DMS53 (cell line): Measurements from ENCODE around the gene MRPS15.
A peak's percentile ranks its signal among the peaks of the same experiment; 100 is the strongest.

Source experiments
- DNase-seq: peaks from one replicate; lab custom pipeline; 2025; lab: John Stamatoyannopoulos, UW

Gene MRPS15

DNA sequence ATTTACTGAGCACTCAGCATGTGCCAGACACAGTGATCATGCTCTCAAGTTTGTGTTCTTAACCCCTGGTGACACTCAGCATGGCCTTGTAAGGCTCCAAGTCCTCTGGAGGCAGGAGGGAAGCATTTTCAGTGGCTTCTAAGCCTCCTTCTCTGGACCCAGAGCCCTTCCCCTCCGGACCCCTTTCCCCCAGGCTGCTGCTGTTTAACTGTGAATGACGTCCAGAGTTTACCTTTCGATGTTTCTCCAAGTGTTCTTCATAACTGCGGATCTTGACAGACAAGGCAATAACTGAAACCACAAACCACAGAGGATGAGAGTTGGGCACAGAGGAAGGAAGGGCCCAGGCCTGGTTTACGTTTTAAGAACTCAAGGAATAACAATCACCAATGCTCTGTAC is 6.5 kb downstream of the MRPS15 start:
- DNase-seq, result peak; percentile 51

DNA sequence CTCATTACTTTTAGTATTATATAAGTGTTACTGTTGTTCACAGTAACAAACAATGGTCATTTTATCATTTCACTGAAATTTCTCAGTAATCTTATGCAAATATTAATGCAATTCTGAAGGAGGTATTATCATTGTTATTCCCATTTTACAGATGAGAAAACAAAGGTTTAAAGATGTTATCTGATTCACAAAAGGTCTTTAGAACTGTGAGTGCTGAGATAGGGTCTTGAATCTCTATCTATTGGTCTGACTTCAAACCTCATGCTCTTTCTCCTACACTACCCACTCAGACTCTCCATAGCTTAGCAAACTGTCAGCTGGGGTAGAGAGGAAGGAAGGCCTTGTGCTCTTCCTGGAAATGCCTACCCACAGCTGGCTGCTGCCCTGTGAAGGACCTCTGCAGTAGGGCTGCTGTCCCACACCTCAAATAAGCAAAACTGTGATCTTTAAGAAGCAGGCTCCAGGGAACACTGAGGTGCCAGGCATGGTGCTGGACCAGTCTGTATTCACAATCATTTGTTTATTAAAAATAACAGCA is 7.7 kb downstream of the MRPS15 start:
- DNase-seq, result no peak

DNA sequence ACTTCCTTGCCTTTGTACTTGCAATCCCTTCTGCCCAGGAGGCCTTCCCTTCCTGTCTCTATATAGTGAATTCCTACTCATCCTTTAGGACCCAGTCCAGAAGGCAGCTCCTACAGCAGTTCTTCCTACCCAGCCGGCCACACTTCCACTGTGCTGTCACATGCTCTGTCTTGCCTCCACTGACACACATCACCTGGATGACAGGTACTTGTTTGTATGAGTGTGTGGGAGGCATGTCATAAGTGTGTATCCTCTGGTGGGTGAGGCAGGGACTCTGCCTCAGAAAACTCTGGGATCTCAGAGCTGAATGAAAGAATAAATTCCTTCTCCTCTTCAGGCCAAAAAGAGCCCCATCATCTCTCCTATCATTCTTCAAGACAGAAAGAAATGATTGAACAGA is 8.8 kb downstream of the MRPS15 start:
- DNase-seq, result no peak

DNA sequence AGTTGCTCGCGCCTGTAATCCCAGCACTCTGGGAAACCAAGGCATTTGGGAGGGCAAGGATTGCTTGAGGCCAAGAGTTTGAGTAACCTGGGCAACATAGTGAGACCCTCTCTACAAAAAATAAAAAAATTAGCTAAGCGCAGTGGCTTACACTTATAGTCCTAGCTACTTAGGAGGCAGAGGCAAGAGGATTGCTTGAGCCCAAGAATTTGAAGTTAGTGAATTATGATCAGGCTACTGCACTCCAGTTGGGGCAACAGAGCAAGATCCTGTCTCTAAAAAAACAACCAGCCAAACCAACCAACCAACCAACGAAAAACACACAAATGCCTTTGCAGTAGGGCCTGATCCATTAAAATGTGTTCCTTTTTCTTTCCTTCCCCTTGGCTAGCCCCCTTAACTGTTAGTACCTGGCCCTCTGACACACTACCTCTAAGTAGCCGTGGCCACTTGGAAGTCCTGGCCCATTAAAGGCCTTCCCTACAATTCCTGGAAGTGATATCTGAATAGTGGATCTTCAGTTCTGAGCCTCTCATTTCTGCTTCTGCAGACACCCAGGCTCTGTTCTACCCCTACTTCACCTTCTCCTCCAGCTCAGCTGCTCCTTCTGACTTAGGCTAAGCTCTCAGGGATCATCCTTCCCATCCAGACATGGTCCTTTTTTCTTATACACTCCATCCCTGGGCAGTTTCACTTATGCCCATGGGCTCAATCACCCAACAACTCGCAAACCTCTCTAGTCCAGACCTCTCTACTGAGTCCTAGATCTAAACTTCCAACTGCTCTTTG is 10.4 kb downstream of the MRPS15 start:
- no peak for DNase-seq

DNA sequence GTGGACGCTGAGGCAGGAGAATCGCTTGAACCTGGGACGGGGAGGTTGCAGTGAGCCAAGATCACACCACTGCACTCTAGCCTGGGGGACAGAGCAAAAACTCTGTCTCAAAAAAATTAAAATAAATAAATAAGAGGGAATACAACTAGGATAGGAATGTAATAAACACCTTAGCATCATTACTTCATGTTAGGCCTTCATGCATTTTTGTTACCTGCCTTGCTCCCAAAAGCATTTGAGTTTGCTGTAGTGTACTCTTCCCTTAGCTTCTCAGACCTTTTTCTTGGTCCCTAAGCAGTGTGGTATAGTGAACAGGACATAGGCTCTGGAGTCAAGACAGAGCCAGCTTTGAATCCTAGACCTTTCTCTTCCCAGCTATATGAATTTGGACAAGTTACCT is 11.1 kb downstream of the MRPS15 start:
- DNase-seq, result no peak

DNA sequence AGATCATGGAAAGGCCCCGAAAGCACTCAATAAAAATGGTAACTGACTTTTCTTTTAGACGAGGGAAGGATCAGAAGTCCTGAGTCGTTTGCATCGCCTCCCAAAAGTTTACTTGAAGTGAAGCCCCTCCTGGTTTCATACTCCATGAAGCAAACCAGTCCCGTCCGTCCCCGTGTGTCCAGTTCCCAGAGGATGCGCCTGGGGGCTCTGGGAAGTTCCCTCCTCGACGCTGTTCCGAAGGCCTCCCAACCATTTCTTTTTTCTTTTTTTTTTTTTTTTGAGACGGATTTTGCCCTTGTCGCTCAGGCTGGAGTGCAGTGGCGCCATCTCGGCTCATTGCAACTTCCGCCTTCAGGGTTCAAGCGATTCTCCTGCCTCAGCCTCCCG is 13.3 kb downstream of the MRPS15 start:
- no peak for DNase-seq

DNA sequence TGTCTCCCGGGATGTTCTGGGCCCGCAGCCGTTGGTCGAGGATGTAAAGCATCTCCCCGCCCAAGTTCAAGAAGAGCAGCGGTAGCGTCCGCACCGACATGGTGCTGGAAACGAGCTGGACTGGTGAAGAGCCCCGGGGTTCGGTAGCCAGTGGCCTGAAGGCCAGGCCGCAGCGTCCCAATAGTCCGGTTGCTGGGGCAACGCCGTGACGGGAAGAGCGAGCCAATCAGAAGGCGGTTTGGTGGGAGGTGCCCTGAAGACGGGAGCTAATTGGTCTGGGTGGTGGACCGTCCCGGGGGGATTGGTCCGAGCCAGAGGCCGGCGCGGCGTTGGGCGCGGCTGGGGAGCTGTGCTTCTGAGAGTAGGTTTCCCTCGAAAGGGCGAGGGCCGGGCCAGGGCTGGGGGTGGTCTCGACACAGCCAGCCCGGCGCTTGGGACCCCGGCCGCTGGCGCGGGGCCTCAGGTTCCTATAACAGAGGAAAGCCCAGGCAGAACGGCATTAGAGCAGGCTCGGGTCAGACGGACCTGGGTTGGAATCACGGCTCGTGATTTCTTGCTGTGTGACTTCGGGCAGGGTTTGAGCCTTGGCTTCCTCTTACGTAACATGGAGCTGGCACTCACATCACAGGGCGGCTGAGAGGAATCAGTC is 13.8 kb downstream of the MRPS15 start, which contains the start of gene OSCP1:
TSS of gene OSCP1 (minus strand) at position 182 of the 649 bp plus-strand sequence. CDS start at position 100, 82 bp downstream.
- peak; percentile 99 for DNase-seq

DNA sequence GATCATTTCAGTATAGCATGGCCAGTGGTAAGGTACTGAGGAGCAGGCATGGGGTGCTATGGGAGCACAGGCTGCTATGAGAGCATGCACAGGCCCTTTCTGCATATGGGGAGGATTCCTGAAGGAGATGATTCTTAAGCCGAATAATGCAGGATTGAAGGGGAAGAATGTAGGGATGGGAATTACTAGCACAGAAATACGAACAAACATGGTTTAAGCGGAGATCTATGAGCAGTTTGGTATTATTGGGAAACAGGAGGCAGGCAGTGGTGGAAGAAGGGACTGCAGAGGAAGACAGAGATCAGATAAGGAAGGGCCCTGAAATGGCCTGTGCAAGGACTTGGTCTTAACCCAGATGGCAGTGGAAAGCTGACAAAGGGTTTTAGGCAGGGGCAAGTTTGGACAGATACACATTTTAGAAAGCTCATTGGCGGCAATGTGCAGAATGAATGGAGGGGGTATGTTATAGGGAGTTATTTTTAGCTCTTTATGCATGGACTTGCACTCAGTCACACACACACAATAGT is 15.6 kb downstream of the MRPS15 start:
- peak; percentile 13 for DNase-seq

DNA sequence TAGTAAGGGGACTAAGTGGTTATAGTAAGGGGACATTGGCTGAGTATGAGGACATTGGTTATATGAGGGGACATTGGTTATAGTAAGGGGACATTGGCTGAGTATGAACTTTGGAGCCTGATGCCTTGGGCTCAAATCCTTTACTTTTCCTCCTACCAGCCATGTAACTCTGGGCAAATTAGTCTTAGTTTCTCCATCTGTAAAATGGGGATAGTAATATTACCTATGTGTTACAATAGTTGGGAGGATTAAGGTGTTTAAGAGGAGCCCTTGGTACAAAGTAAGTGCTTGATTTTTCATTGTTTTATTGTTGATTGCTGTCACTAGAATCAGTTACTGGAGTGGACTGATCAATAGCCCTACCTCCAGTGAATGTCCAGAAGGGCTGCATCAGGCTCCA is 16.7 kb downstream of the MRPS15 start:
- no peak for DNase-seq

DNA sequence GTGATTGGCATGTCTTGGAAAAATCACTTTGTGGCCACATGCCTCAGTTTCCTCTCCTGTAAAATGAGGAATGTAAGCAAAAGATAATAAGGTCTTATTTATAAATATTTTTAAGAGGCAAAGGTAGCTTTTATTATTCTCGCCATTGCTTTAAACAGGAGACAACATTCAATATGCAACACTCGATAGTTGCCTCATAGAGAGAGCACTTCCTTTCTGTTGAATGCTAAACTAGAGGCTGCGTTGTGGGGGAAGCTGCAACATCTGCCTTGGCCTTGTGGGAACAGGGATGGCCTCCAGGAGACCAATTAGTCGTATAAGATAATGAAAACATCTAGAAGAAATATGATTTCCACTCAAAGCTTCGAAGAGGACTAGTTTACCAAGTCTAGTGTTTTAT is 17.4 kb downstream of the MRPS15 start:
- no peak for DNase-seq

DNA sequence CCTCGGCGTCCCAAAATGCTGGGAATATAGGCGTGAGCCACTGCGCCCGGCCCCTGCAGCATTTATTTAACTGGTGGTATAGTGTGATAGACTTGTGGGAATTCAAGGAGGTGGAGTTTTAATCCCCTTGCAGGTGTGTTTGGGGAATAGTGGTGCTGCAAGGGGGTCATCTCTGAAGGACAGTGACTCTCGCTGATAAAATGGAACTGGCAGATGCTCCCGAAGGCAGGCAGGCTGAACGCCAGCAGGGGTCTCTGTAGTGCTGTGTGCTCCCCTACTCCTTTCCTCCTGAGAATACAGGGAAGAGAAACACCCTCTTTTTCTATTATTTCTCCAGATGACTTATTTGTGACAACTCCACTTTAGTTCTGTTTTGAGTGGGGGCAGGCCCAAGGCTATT is 17.9 kb downstream of the MRPS15 start:
- peak; percentile 12 for DNase-seq

DNA sequence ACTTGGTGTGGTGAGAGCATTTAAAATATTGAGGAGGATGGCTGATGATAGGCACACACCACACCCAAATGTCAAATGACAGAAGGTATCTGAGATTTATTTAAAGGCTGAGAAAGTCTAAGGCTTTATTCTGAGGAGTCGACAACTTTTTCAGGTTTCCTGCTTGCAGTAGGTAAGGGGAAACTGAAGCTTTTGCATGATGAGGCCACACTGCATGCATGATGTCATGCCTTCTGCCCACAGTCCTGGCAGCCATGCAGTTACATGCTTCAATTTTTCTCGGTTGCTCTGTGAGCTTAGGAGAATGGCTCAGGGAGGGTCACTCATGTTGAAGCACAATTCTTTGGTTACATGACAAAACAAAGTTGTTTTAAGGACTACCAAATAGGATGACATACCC is 20.9 kb downstream of the MRPS15 start:
- no peak for DNase-seq

DNA sequence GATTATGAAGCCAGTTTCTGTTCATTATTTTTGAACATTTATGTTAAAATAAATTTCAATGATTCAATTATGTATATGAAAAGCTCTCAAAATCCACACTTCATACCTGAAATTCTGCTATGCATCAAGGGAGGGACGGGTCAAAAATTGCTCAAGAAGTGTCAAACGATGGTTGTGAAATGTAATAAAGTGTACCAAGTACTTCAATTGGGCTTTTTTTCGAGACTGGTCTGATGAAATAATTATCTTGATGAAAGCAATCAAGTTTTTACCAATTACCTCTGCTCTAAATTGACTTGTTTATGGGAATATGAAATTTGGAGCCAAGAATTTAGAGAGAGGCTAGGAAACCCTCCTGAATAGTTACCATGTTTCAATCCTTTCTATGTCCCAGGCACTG is 21.8 kb downstream of the MRPS15 start:
- DNase-seq, result no peak

DNA sequence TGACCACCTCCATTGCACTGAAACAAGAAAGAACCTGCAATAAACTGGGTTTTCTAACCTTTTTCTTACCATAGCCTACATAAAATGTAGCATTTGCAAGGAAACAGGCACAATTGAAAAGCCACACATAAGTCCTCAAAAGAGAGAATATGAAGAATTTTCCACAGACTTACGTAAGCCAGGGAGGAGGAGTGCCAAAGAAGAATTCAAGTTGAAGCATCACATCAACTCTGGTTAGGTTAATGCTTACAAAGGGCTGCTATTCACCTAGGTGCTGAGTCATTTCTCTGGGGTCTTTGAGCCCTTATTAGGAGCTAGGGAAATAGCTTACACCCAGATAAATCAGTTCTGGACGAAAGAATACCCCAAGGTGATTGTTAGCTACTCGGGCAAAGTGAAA is 23.5 kb downstream of the MRPS15 start:
- DNase-seq, result no peak

DNA sequence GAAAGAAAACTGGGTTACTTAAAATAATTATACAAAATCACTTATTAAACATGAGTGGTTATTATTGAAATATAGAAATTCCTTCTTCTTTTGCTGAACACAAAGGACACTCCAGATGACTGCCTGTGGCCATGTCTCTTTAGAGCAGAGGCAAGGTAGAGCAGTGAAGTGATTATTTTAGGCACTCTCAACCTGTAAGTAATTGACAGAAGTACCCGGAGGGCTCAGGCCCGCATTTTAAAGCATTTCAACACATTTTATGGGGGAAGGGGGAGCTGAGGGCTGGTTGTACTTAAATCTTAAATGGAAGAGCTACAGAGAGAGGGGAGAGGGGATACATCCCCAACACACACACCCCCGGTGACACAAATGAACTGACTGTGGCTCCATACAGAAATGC is 24.1 kb downstream of the MRPS15 start:
- no peak for DNase-seq

DNA sequence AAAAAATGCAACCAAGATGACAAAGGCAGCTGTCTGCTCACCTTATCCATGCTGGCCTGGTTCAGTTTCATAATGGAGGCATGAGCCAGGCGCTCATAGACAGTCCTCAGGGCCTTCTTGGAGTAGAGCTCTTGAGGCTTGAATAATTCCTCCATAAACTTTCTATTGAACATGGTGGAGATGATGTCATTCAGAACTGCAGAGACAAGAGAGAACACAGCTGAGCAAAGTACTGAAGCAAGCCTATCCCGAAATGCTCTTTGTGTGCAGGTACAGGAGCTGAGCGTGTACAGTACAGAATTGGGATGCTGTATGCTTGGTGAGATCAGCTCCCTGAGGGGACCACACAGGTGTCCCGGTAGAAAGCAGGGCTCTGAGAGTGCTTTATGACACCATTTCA is 25.5 kb downstream of the MRPS15 start:
- DNase-seq, result no peak

DNA sequence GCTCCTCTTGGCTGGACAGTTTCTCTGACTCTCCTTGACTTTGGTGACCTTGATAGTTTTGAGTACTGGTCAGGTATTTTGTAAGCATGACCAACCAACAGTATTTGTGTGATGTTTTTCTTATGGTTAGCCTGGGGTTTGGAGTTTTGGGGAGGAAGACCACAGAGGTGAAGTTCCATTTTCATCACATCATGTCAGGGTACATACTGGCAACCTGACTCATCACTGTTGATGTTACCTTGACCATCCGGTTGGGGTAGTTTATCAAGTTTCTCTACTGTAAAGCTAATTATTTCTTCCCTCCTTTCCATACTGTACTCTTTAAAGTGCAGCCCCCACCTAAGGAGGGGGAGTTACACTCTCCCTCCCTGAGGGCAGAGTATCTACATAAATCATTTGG is 27.4 kb downstream of the MRPS15 start:
- peak; percentile 84 for DNase-seq

DNA sequence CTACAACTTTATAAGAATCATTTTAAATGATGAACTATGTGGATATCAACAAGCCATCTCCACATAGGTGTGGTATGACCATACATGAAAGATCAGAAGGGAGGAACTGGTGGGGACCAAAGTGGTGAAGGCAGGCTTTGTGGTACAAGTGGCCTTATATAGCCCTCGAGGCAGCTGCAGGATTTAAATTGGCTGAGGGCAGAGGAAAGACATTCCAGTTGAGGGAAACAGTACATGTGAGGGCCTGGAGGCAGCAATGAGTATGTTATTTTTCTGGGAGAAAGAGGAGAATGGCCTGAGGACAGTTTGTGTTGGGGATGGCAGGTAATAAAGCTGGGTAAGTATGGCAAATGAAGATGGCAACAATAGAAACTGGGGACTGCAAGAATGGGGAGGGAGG is 31.1 kb downstream of the MRPS15 start:
- no peak for DNase-seq

DNA sequence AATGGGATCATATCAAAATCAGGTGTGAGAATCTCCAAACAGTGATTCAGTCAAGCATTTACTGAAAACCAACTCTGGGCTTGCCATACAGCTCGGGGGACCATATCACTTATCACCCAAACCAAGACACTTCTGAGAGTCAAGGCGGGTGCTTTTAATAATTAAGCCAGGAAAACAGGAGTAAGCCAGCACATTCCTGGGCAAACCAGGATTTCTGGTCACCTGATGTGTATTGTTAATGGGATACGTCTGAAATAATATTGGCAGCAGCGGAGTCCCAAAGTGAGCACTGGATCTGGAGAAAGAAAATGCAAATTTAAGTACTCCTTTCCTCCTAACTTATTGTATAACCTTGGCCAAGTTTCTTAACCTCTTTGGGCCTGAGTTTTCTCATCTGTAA is 31.6 kb downstream of the MRPS15 start:
- no peak for DNase-seq

DNA sequence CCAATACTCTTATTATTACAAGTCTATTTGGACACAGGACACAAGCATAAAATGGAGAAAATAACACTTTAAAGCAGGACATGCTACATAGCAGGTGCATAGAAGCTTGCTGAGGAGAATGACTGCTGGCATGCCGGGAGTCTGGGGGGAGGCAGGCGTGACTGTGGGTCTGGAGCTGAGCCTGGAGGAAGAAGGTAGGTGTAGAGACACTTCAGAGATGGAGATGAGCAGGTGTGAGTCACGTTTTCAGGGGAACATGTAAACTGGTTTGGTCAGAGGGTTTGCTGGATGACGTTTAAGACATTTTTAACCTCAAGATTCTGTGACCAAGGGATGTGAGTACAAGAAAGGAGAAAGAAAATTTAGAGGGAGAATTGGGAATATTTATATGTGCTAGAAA is 38.4 kb downstream of the MRPS15 start:
- peak; percentile 76 for DNase-seq

DNA sequence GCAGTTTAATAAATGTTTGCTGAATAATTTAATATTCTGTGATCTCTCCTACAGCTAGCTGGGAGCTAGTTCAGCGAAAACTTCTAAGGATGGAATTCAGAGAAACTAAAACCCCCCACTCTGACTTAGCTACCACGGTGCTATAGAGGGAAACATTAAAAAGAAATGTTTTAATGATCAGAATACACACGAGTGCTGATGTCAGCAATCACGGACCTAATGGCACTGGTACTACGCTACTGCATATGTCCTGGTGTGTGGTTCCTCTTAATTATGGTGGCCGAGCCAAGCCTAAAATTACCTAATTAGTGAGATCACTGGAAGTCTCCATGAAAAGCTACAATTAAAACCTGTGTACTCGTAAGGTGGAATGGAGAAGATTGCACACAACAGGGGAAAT is 42.5 kb downstream of the MRPS15 start:
- DNase-seq, result no peak

DNA sequence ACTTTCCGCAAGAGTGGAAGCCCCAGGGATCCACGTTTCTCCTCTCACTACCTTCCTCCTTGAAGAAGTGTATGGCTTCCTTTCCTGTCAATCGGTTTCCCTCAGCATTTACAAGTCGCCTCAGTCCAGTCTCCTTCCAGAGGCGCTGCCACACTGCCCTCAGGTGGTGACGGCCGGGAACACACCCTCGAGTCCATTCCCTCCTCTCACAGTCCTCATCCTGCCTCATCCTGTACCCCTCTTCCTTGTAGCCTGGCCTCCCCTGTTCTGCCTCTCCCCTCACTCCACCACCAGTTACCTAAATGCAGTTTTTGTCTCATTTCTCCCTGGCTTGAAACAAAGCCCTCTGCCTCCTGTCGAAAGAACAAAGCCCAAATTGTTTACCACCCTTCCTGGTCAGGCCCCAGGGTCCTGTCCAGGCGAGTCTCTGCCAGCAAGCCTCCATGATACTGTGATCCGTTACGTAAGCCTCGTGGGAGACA is 43.3 kb downstream of the MRPS15 start:
- DNase-seq, result peak; percentile 88

DNA sequence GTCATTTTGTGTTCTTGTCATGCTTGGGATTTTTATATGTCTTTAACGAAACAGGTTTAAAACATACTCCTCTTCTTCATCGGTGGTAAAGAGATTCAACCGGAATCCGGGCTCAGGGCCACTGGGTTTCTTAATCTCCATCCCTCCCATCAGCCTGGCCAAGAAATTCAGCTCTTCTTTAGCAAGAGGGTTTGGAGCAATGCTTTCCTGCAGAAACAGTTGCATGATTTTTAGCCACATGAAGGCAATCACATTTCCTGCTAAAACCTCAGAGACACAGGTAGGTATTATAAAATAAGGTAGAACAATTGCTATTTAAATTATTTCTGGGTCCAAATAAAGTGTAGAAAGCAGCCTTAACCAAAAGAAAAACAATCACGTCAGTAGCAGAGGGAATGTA is 43.8 kb downstream of the MRPS15 start:
- no peak for DNase-seq
